ENCODE data around the gene GUCY1A1. TPM values are rescaled to one million over a fixed set of nuclear protein-coding genes. Genes with fewer than 3 reads are reported as not detected.
A peak's percentile ranks its signal among the peaks of the same experiment; 100 is the strongest.

GUCY1A1 gene
- total RNA-seq, 3 donors from 2014 or later = 8.2 to 75.8 (median 57.0) TPM

- peak overlapping the region; percentile 60 to 81 (median 66) for H3K4me3 ChIP-seq
- intact Hi-C loops (cut with DNase I; ENCODE audit: low total_unique reads) = no loop called here
- TF ChIP-seq CTCF (IDR thresholded peaks at IDR 0.05) (no peak), POLR2A (IDR thresholded peaks at IDR 0.05) (no peak), POLR2AphosphoS5 (IDR thresholded peaks at IDR 0.05) (no peak)
Observed at GRCh38 chr4:155668707-155669220, 2.1 kb downstream of the GUCY1A1 start.

GRCh38 chr4:155672342-155672741 is 5.7 kb downstream of the GUCY1A1 start:
- Histone ChIP-seq H3K36me3 (no peaks in the 10 kb centered on the region), H3K9me3 (no peaks in the 10 kb centered on the region), H3K27ac (peak overlapping the region in 1 of 2 donors; percentile 5), H3K27me3 (no peaks in the 10 kb centered on the region), H3K4me3 (no peak overlapping the region), H3K4me1 (no peaks in the 10 kb centered on the region)
- DNase-seq (ENCODE audit: low spot score in 2 of 2) = no peak
- intact Hi-C loops (cut with DNase I; ENCODE audit: low total_unique reads) = no loop called here
- TF ChIP-seq POLR2AphosphoS5 (IDR thresholded peaks at IDR 0.05) (no peak), CTCF (IDR thresholded peaks at IDR 0.05) (no peak), POLR2A (IDR thresholded peaks at IDR 0.05) (no peak)

More at GRCh38 chr4:155668707-155669220, 2.1 kb downstream of the GUCY1A1 start:
- Histone ChIP-seq H3K27ac (peak overlapping the region; percentile 44 to 72), H3K36me3 (no peaks in the 10 kb centered on the region), H3K9me3 (no peaks in the 10 kb centered on the region), H3K4me1 (no peaks in the 10 kb centered on the region), H3K27me3 (no peaks in the 10 kb centered on the region)
- DNase-seq (ENCODE audit: low spot score in 2 of 2) = no peak

GRCh38 chr4:155673453-155673979 is 6.9 kb downstream of the GUCY1A1 start:
- no peak for TF ChIP-seq CTCF (IDR thresholded peaks at IDR 0.05)
- no peak for TF ChIP-seq POLR2A (IDR thresholded peaks at IDR 0.05)
- TF ChIP-seq POLR2AphosphoS5 (IDR thresholded peaks at IDR 0.05) = no peak
- Histone ChIP-seq H3K9me3 (no peaks in the 10 kb centered on the region), H3K27me3 (no peaks in the 10 kb centered on the region), H3K27ac (peak overlapping the region; percentile 10 to 37), H3K4me3 (no peak overlapping the region), H3K36me3 (no peaks in the 10 kb centered on the region), H3K4me1 (no peaks in the 10 kb centered on the region)
- DNase-seq (ENCODE audit: low spot score in 2 of 2) = no peak
- intact Hi-C loops (cut with DNase I; ENCODE audit: low total_unique reads) = no loop called here

- Histone ChIP-seq H3K4me1 (no peaks in the 10 kb centered on the region), H3K27ac (no peak overlapping the region), H3K36me3 (no peaks in the 10 kb centered on the region), H3K9me3 (no peaks in the 10 kb centered on the region), H3K4me3 (no peak overlapping the region), H3K27me3 (no peaks in the 10 kb centered on the region)
- TF ChIP-seq CTCF (IDR thresholded peaks at IDR 0.05) (no peak), POLR2AphosphoS5 (IDR thresholded peaks at IDR 0.05) (no peak), POLR2A (IDR thresholded peaks at IDR 0.05) (no peak)
- no peak for DNase-seq (ENCODE audit: low spot score in 2 of 2)
- intact Hi-C loops (cut with DNase I; ENCODE audit: low total_unique reads) = no loop called here
Observed at GRCh38 chr4:155674669-155675071, 8.0 kb downstream of the GUCY1A1 start.

GRCh38 chr4:155675709-155676429 is 9.2 kb downstream of the GUCY1A1 start:
- Histone ChIP-seq H3K27me3 (no peaks in the 10 kb centered on the region), H3K27ac (peak overlapping the region; percentile 49 to 63), H3K4me1 (no peaks in the 10 kb centered on the region), H3K4me3 (peak overlapping the region in 2 of 3 donors; percentile 12 to 44), H3K9me3 (no peaks in the 10 kb centered on the region), H3K36me3 (no peaks in the 10 kb centered on the region)
- DNase-seq (ENCODE audit: low spot score in 2 of 2) = no peak
- TF ChIP-seq POLR2A (IDR thresholded peaks at IDR 0.05) (no peak), CTCF (IDR thresholded peaks at IDR 0.05) (no peak), POLR2AphosphoS5 (IDR thresholded peaks at IDR 0.05) (no peak)
- intact Hi-C loops (cut with DNase I; ENCODE audit: low total_unique reads) = no loop called here
